ENCODE measurements around the gene NOSTRIN.
A peak's percentile ranks its signal among the peaks of the same experiment; 100 is the strongest.
"Not testable (repeated sequence)": the region's sequence is repeated elsewhere in the genome, so short reads cannot be mapped to it uniquely, and the experiment has no call there.

Gene NOSTRIN

DNA sequence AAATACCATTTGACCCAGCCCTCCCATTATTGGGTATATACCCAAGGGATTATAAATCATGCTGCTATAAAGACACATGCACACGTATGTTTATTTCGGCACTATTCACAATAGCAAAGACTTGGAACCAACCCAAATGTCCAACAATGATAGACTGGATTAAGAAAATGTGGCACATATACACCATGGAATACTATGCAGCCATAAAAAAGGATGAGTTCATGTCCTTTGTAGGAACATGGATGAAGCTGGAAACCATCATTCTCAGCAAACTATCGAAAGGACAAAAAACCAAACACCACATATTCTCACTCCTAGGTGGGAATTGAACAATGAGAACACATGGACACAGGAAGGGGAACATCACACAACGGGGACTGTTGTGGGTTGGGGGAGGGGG, 68.4 kb downstream of the NOSTRIN start:
- intact Hi-C loops (cut with DNase I); DNase-seq: not testable (repeated sequence)

DNA sequence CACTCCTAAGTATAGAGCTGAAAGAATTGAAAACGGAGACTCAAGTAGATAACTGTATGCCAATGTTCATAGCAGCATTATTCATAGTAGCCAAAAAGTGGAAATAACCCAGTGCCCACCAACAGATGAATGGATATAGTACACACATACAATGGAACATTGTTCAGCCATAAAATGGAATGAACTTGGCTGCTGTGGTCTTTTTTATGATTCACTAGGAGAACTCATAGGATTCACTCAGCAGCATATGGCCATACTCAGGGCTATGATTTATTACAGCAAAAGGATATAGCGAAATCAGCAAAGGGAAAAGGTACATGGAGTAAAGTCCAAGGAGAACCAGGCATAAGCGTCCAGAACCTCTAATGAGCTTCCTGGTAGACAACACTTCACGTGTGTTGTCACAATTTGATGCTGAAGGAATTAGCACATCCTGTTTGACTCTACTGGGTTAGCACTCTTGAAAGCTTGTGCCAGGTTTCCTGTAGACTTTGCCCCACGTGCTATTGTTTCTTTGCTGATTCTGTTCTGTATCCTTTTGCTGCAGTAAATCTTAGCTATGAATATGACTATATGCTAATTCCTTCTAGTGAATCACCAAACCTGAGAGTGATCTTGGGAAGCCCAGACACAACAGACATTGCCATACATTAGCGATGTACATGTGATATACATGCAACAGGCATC, 72.1 kb downstream of the NOSTRIN start:
- DNase-seq: no peak
- intact Hi-C loops (cut with DNase I): no loop called here

- intact Hi-C loops (cut with DNase I): not testable (repeated sequence)
- peak in 1 of 10 donors; percentile 49 for DNase-seq
Measured at GRCh38 chr2:168882163-168882562, 79.7 kb downstream of the NOSTRIN start.

- intact Hi-C loops (cut with DNase I): no loop called here
- no peak for DNase-seq
Measured at GRCh38 chr2:168884975-168885374, 82.5 kb downstream of the NOSTRIN start.

- intact Hi-C loops (cut with DNase I): no loop called here
Measured at GRCh38 chr2:168889635-168890005, 87.2 kb downstream of the NOSTRIN start.

GRCh38 chr2:168890006-168890782, 87.8 kb downstream of the NOSTRIN start, which contains the start of gene SPC25:
Gene SPC25 (minus strand): TSS chr2:168890430. CDS start chr2:168889519, 911 bp downstream.
- intact Hi-C loops (cut with DNase I): no loop called here
- DNase-seq: peak; percentile 71 to 97 (median 86)

More at GRCh38 chr2:168889635-168890005, 87.2 kb downstream of the NOSTRIN start:
- no peak for DNase-seq

- intact Hi-C loops (cut with DNase I): no loop called here
- no peak for DNase-seq
Measured at GRCh38 chr2:168892327-168892726, 89.9 kb downstream of the NOSTRIN start.

GRCh38 chr2:168894101-168894500, 91.7 kb downstream of the NOSTRIN start:
- no peak for DNase-seq
- intact Hi-C loops (cut with DNase I): no loop called here

- no peak for DNase-seq
- intact Hi-C loops (cut with DNase I): no loop called here
Measured at GRCh38 chr2:168894720-168895119, 92.3 kb downstream of the NOSTRIN start.

- intact Hi-C loops (cut with DNase I): no loop called here
- DNase-seq: no peak
Measured at GRCh38 chr2:168895771-168896170, 93.3 kb downstream of the NOSTRIN start.

DNA sequence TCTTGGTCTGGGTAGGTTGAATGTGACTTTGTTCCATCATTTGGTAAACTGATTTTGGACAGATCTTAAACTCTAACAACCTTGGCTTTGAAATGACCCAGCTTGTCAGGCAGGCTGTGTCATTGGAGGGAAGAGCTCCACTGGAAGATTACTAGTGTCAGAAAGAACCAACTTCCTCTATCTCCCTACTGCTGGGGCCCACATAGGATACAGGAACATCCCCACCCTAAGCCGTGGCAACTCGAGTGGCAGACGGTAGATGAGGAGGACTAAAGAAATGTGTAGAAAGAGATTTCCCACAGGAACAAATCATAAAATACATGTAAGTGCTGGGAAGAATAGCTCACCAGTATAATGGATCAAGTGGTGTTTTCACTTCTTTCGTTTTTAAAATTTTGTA, 94.3 kb downstream of the NOSTRIN start:
- intact Hi-C loops (cut with DNase I): no loop called here
- DNase-seq: no peak

GRCh38 chr2:168897449-168897848, 95.0 kb downstream of the NOSTRIN start:
- intact Hi-C loops (cut with DNase I): no loop called here
- DNase-seq: no peak

DNA sequence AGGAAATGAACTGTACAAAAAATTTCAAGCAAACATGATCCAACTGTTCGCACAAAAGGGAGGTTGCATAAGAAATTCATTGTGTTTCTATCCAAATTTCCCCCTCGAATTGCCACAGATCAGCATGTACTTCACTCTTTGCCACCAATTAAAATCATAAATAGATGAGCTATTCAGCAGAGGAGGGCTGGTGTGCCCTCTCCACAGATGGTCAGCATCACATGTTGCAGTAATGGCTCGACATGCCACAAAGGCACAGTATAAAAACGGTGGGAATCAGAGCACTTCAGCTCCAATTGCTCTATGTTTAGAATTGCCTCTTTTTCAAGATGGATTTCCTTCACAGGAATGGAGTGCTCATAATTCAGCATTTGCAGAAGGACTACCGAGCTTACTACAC, 98.6 kb downstream of the NOSTRIN start, which contains the start of gene G6PC2:
Gene G6PC2, plus strand, starts transcription at position 289 of the 400 bp plus-strand sequence. Its CDS starts 41 bp downstream, at position 330.
- intact Hi-C loops (cut with DNase I): no loop called here
- DNase-seq: no peak

GRCh38 chr2:168903888-168904287, 101.5 kb downstream of the NOSTRIN start:
- no peak for DNase-seq
- intact Hi-C loops (cut with DNase I): no loop called here

DNA sequence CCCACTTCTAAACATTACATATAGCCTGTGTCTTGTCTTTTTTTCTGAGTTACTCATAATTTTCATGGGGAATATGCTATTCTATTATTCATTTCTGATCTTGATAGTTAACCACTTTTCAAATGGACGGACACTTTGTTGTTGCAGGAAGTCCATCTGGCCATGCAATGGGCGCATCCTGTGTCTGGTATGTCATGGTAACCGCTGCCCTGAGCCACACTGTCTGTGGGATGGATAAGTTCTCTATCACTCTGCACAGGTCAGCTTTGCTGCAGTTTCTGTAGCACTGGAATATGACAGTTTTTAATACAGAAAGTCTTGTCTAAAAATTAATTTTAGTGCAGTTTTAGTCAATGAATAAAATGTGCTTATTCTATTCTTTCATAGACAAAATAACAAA, 101.9 kb downstream of the NOSTRIN start:
- no peak for DNase-seq
- intact Hi-C loops (cut with DNase I): no loop called here

DNA sequence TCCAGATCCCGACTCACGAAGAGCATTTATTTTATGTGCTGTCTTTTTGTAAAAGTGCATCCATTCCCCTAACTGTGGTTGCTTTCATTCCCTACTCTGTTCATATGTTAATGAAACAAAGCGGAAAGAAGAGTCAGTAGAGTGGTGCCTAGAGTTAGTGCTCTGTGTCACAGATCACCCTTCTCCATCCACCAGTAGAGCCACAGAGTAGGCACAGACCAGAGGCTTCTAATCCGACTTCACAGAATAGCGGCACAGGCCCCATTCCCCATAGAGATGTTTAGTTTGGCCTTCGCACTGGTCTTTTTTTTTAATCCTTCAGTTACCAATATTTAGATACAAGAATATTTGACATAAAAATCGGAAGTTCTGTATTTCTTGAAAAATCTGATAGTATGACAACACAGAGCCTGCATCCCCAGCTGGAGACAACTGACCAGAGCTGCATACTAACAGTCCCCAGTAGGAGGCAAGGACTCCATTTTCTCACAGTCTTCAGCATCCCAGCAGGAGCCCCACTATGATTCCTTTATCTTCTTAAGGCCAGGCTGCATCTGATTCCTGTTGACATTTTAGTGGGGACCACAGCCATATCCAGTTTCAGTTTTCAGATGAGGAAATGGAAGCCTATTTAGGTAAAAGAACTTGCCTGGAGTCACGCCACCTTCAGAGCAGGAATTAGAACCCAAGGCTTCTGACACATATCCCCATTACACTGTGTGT, 105.7 kb downstream of the NOSTRIN start:
- no peak for DNase-seq
- intact Hi-C loops (cut with DNase I): no loop called here

DNA sequence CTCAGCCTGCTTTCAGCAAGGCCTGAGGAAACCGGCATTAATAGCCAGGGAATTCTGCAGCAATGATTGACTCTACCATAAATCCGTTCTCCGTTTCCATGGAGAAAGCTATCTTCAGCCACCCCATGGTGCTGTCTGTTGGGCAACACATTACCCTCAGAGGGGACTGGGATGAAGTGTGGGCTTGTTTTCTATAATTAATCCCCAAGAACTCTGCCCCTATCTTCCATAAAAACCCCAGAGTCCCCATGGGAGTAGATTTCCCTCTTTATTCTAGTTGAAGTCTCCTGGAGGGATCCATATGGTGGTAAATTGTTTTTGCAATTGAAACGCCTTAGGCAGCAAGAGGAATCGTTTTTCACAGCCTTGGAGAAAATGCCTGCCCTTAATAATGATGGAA, 107.9 kb downstream of the NOSTRIN start:
- intact Hi-C loops (cut with DNase I): no loop called here
- DNase-seq: no peak

DNA sequence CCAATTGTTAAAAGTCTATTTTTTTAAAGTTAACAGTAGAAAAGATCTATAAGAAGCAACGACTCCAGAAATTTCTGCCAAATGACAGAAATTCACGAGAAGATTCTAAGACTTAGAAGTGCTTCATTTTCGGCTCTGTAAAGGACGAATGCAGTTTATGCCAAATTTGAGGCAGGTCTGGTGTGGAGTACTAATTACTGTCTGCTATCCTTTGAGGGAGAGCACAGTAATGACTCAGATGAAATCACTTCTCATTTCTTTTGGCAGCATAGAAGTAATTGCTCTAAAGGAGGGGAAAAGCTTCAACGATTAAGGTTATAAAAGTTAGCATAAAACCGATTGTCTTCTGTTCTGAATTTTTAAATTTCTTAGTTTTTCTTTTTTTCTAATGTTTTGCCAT, 110.0 kb downstream of the NOSTRIN start:
- intact Hi-C loops (cut with DNase I): no loop called here
- no peak for DNase-seq

DNA sequence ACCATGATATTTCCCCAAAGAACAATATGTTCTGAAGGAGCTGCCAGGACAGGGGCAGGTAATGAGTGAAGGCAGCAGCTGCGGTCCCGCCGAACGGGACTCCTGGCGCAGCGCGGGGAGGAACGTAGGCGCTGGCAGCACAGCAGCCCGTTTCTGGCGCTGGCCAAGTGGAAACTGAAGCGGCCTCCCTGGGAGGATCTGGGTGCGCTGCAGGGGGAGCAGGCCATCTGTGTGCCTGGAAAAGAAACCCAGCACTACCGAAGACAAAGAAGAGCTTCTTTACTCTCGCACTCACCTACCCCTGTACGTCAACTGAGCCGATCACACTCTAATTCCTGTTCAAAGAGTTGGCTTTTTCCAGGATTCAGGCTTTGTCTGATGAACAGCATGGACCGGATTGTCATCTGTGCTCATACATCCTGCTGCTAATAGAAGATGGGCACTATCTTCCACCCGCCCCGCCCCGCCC, 110.5 kb downstream of the NOSTRIN start:
- intact Hi-C loops (cut with DNase I): no loop called here
- peak; percentile 29 to 94 (median 64) for DNase-seq

GRCh38 chr2:168913495-168913894, 111.1 kb downstream of the NOSTRIN start:
- DNase-seq: no peak
- intact Hi-C loops (cut with DNase I): no loop called here
